NCI-H345 treated with DMSO at 0.1 percent for 48 hours (cell line): ENCODE results near the gene ADAM33.

Experiments
- DNase-seq: peaks from one replicate; lab custom pipeline; 2025; ENCODE audit not compliant: unreplicated experiment; lab: John Stamatoyannopoulos, UW

ADAM33 gene

DNA sequence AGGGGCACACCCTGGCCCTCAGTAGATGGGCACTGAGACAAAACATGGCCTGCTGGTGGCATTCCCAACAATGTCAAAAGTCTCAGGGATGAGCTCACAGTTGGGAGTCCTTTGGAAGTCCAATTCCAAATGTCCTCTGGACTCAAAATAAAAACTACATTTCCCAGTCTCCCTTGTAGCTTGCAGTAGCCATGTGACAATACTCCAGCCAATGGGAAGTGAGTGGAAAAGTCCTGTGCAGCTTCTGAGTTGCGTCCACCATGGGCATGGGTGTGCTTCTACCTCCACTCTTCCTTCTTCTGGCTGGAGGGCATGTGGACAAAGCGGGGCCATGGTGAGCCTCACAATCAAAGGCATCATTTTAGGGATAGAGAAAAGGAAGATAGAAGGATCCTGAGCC, 5.8 kb upstream of the ADAM33 start:
- no peak for DNase-seq

- DNase-seq, result no peak
Observed at GRCh38 chr20:3686867-3687321, 5.1 kb upstream of the ADAM33 start.

DNA sequence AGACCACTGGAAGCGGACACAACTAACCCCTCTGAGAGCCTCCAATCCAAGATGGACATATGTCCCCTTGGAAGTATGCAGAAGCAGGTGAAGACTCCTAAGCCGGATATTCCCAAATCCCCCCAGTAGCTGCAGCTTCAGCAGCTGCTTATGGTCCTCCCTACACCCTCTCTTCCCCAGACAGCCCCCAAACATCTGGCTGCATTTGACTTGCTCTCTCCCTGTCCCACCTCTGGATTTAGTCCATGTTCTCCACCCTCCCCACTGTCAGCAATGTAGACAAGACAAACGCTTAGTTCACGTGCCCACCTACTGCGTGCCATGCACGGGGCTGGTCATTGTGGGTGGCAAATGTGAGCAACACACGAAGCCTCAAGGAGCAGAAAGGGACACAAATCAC, 4.6 kb upstream of the ADAM33 start:
- no peak for DNase-seq

- no peak for DNase-seq
Observed at GRCh38 chr20:3685341-3685740, 3.5 kb upstream of the ADAM33 start.

GRCh38 chr20:3681352-3681930, 369 bp downstream of the ADAM33 start:
- DNase-seq, result no peak

GRCh38 chr20:3680701-3681351, 984 bp downstream of the ADAM33 start:
- DNase-seq, result no peak

GRCh38 chr20:3679749-3680700, 1.8 kb downstream of the ADAM33 start:
- no peak for DNase-seq

DNA sequence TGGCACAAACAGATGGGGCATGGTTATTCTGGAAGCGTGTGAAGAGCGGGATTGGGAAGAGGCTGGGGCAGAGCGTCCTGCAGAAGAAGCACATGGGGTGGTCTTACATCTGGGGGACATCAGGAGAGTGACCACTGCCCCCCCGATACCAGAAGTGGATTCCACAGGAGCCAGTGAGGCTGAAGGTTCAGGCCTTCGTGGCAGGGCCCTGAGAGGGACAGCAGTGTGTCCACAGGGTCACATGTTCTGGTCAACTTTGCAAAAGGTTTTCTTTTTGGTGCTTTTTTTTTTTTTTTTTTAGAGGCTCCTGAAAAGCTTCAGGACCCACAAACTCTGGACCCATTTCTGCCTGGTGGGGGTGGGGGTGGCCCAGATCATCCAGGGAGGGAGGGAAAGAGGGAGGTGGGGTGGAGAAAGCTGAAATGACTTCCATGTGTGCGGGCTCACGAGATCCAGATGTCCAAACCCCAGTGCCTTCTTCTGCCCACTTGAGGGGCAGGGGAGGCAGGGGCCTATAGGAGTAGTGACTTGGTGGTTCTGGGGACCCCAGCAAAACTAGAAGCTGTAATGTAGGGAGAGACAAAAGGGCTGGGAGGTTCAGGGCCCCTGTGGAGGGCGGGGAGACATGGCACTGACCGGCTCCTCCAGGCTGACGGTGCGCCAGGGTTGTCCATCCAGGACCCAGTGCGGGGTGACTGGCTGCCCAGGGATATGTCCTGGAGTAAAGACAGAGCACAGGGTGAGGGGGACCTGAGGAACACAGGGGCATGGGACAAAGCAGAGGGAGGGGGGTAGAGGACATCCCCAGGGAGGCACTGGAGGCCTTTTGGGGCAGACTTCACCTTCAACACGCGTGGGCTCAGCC, 2.7 kb downstream of the ADAM33 start:
- DNase-seq, result no peak

- no peak for DNase-seq
Observed at GRCh38 chr20:3678198-3678597, 3.6 kb downstream of the ADAM33 start.

DNA sequence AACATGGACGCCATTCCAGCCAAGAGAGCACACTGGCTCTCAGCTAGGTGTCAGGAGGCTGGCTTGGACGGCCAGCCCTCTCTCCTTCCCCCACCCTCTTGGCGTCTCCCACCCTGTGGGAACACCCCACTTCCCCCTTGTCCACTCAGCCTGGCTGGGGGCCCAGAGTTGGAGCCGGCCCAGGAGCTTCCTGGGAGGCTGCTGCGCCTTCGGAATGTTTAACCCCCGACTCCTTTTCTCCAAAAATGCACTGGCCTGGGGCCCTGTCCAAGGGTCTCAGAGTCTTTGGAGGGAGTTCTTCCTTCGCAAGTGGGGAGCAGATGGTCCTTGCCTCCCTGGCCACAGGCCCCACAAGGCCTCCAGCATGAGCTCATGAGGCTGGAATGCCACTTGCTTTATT, 4.1 kb downstream of the ADAM33 start:
- DNase-seq, result no peak

DNA sequence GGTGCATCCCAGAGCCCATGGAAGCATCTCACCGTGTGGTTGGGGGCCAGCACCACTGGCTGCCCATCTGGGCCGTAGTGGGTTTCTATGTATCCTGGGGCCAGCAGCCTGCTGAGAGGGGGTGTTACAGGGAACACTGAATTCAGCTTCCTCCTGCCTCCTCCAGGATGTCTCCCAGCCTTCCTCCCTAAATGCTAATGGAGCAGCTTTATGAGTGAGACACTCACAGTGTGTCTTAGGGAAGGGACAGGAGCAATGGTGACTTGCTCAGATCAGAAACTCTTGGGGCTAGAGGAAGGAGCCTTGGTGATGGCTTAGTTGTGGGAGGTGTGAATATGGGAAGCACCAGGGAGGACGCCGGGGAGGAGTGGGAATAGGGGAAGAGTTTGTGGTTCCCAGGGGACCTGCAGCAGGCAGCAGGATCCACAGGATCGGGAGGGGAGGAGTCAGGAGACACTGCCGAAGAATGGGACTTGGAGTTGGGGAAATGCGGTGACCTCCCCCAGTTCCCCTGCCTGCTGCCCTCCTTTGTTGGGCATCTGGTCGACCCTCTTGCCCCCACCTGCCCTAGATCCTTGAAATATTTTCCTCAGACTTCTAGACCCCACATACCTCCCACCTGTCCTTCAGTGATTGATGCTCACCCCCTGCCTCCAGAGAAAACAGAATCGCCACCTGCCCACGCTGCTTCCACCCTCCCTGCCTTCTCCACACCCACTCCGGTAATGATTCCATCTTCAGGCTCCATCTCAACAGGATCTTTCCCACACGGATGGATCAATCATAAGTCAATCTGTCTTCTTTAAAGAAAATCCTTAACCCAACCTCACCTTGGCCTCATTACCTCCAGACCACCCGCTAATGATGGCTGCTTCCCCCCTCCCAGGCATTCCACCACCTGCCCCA, 6.6 kb downstream of the ADAM33 start:
- no peak for DNase-seq

DNA sequence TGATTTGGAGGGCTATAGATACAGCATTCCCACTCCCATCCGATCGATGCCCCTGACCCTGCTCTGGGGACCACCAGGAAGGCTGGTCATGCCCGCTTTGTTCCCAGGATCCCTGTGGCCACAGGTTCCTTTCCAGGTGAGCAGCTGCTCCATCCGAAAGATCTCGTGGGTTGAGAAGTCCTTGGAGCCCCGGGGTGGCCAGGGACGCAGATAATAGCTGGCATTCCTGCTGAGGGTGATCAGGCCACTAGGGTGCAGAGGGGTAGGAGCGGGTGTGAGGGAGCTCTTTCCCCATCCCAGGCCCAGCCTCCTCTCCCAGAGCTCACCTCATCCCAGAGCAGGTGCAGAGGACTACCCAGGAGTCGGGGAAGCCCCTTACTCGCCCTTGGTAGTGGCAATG, 7.4 kb downstream of the ADAM33 start:
- no peak for DNase-seq

DNA sequence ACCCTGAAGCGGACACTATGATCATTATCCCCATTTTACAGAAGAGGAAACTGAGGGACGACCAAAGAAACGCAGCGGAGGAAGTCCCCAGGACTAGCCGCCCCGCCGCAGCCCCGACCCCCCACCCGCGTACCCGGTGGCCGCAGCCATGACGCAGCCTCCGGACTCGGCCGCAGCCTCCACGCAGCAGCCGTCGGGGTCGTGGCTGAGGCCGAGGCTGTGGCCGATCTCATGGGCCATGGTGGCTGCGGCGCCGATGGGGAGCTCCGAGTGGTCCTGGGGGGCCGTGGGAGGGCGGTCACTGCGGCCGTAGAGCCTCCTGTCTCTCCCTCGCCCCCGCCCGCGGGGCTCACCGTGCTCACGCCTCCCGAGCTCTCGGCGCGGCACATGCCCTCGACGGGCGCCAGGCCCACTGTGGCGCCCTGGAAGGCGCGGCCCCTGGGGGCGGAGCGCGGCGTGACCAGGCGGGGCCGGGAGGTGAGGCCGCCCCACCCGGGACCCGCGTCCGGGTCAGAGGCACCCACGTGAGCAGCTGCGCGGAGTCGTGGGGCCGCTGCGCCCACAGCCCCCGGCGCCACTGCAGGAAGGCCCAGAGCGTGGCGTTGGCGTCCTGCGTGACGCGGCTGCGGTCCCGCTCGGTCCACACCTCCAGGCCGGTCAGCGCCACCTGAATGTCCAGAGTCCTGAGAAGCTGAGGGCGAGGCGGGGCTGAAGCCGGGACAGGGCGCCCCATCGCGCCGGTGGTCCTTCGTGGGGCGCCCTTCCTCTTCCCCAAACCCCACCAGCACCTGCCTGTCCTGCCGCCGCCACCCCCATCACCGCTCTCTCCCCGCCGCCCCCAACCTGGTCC, 8.4 kb downstream of the ADAM33 start:
- no peak for DNase-seq

GRCh38 chr20:3672547-3673171, 9.2 kb downstream of the ADAM33 start:
- no peak for DNase-seq

DNA sequence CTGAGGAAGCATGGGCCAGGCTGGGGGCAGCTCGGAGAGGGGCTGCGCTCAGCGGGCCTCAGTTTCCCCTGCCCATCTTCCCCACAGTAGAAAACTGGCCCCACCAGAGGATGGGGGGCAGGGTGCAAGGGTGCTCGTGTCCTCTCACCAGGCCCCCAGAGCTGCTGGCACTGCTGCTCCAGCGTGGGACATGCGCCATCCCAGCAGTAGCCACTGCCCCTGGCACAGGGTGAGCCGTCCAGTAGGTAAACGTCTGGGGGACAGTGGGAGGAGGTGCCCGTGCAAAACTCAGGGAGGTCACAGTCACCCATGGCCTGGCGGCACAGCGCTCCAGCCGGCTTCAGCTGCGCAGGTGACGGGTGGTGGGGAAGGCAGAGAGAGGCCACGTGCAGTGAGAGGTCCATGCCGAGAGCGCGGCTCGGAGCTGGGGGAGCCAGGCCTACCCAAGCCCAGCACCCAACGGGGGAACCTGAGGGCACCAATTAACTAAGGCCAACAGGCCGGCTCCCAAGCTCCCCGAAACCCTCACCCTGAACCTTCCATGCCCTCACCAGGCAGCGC, 9.7 kb downstream of the ADAM33 start:
- no peak for DNase-seq

GRCh38 chr20:3670945-3671344, 10.9 kb downstream of the ADAM33 start:
- DNase-seq, result no peak

DNA sequence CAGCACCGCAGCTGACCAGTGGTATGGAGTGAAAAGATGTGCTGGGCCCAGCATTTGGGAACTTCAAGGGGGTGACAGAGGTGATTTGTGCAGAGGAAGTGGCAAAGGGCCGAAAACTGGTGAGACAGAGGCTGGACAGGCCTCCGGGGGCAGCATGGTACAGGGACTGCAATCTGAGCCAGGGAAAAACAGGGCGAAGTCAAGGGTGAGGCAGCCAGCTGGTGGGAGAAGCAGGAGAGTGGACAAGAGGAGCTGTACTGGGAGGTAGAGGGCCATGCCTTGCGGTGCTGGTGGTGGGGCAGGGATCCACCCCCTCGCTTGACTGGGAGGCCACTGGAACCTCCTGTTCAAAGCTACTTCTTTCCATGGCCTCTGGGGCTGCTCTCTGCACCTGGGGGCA, 11.3 kb downstream of the ADAM33 start:
- no peak for DNase-seq

- no peak for DNase-seq
Observed at GRCh38 chr20:3669710-3670367, 12.0 kb downstream of the ADAM33 start.
